HG03064 (cell line): ENCODE data around the gene PIP.
"Not testable (repeated sequence)": the region's sequence is repeated elsewhere in the genome, so short reads cannot be mapped to it uniquely, and the experiment has no call there.

ENCODE experiments used
- ATAC-seq: cut with Tn5 transposase; IDR thresholded peaks from one replicate; pipeline ENCODE4 v1.9.1; 2021; ENCODE audit warnings: low read depth; ENCODE audit not compliant: unreplicated experiment

The PIP gene, protein sequence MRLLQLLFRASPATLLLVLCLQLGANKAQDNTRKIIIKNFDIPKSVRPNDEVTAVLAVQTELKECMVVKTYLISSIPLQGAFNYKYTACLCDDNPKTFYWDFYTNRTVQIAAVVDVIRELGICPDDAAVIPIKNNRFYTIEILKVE

DNA sequence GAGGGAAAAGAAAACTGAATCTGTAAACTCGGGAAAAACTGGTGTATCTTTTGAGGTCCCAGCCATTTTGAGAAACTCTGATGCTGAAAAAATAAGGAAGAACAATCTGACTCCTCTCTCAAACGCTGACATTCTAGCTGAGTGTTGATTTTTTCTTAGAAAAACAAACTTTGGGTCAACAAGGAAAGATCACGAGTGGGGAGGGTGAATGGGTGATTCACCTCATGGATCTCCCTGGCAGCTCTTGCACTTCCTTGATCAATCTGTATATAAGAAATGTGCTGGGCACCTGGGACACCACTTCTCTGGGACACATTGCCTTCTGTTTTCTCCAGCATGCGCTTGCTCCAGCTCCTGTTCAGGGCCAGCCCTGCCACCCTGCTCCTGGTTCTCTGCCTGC, at the start of gene PIP:
TSS of gene PIP (plus strand) at position 297 of the 400 bp plus-strand sequence. CDS start at position 337, 40 bp downstream.
- no peak for ATAC-seq

DNA sequence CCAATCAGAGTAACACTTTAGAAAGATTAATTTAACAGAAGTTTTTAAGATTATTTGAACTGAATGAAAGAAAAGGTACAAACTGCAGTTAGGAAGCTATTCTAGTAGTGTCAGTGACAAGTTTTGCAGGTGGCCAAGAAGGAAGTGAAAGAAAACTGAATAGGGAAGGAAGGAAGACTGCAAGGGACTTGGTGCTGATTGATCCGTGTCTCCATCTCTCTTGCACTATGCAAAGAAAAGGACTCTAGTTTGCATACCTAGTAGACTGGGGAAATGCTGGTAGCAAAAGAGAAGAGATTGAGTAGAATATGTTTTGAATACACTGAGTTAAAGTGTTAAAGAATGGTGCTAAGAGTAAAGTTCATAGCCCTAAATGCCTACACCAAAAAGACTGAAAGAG, 46.8 kb upstream of the PIP start:
- no peak for ATAC-seq

GRCh38 chr7:143085610-143086009, 46.3 kb upstream of the PIP start:
- ATAC-seq = not testable (repeated sequence)

- ATAC-seq = not testable (repeated sequence)
These were observed 43.2 kb upstream of the PIP start for GRCh38 chr7:143088549-143089231.

DNA sequence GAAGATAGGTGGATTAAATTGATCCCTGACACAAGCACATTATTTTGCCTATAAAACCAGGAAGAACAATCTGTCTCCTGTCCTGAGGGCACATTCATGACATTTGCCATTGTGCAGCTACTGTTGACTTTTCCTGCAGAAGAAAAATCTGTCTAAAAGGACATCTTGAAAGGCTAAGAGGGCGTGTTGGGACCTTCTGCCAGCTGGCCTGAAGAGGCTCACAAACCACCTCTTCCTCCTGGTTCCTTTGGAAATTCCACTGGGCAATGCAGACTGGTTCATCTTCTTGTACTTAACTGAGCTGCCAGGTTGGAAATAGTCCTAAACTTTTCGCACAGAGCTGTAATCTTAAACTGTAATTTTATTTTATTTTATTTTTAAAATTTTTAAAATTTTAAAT, 35.7 kb upstream of the PIP start:
- no peak for ATAC-seq

GRCh38 chr7:143099579-143099978, 32.3 kb upstream of the PIP start:
- ATAC-seq = not testable (repeated sequence)

- no peak for ATAC-seq
These were observed 27.1 kb upstream of the PIP start for GRCh38 chr7:143104759-143105158.

GRCh38 chr7:143108019-143108418, 23.9 kb upstream of the PIP start:
- not testable (repeated sequence) for ATAC-seq

DNA sequence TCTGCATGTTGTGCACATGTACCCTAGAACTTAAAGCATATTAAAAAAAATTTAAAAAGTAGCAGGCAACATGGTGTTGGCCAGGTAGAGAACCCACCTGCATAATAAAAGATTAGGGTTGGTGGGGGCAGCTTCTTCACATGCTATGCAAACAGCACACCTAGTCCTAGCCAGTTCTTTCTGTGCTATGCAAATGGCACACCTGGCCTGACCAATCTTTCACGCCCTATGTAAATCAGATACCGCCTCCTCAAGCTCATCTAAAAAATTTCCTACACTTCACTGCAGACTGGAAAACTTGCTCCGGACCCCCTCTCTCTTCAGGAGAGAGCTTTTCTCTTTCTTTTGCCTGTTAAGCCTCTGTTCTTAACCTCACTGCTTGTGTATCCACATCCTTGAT, 14.5 kb upstream of the PIP start:
- ATAC-seq = no peak

GRCh38 chr7:143120691-143121405, 11.0 kb upstream of the PIP start:
- no peak for ATAC-seq

DNA sequence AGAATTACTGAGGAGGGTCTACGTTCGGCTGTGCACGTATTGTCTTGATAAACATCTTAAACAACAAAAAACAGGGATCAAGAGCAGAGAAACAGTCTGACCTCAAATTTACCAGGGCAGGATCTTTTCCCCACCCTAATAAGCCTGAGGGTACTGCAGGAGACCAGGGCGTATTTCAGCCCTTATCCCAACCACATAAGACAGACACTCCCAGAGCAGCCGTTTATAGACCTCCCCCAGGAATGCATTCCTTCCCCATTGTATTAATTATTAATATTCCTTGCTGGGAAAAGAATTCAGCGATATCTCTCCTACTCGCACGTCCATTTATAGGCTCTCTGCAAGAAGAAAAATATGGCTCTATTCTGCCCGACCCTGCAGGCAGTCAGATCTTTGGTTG, 8.6 kb upstream of the PIP start:
- not testable (repeated sequence) for ATAC-seq

- no peak for ATAC-seq
These were observed 5.7 kb upstream of the PIP start for GRCh38 chr7:143126146-143126545.

- no peak for ATAC-seq
These were observed 2.8 kb upstream of the PIP start for GRCh38 chr7:143129051-143129450.

- no peak for ATAC-seq
These were observed 2.4 kb upstream of the PIP start for GRCh38 chr7:143129477-143129876.

DNA sequence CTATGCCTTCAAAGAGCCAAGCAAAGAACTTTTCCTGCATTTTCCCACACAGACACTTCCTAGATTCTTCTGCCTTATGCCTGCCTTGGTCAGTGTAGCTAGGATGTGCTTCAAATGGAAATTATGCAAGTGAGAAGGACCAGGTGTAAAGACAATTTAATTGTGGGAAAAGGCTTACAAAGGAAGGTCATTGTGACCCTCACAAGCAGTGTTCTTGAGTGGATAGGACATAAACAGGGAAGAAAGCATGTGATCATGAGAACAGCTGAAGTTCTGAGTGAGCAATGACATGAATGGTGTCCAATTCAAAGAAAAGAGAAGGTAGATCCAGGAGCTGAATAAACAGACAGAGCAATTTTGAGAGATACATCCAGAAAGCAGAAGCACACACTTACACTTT, 1.3 kb upstream of the PIP start:
- ATAC-seq = no peak

DNA sequence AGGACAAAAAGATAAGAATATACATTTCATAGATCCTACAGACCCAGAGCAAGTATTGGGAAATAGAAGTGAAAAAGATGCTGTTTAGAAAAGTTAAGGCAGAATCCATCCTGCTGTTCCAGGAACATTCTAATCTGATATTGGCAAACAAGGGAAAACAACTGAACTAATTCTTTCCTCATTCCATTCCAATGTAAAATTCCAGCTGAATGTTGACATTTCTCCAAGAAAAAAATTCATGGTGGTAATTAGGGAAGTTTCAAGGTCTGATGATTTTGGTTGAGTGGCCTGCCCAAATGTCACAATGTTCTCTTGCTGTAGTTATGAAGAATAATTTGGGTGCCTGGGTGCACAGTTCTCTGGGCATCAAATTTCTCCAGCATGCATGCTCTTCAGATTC, 15.2 kb downstream of the PIP start:
- ATAC-seq = no peak

DNA sequence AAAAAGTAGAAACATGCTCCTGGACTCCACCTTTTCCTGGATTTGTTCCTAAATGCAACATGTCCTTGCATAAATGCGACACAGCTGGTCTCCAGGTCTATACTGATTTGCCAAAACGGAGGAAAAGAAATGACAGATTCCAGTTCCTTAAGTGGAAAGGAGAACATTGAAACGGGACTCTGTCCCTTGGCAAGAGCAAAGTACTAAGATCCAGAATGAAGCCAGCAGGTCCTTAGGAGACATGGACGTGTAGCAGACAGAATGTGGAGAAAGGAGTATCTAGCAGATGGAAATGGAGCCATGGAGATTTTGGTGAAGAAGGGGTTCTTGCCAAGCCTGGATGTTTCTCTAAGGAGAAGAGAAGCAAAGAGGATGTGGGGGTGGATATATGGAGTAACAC, 16.2 kb downstream of the PIP start:
- no peak for ATAC-seq

GRCh38 chr7:143148651-143149050, 16.8 kb downstream of the PIP start:
- ATAC-seq = no peak

DNA sequence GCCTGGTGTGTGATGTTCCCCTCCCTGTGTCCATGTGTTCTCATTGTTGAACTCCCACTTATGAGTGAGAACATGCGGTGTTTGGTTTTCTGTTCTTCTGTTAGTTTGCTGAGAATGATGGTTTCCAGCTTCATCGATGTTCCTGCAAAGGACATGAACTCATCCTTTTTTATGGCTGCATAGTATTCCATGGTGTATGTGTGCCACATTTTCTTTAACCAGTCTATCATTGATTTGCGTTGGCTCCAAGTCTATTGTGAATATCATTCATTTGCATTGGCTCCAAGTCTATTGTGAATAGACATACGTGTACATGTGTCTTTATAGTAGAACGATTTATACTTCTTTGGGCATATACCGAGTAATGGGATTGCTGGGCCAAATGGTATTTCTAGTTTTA, 18.8 kb downstream of the PIP start:
- not testable (repeated sequence) for ATAC-seq

GRCh38 chr7:143158617-143159016, 26.7 kb downstream of the PIP start:
- not testable (repeated sequence) for ATAC-seq

DNA sequence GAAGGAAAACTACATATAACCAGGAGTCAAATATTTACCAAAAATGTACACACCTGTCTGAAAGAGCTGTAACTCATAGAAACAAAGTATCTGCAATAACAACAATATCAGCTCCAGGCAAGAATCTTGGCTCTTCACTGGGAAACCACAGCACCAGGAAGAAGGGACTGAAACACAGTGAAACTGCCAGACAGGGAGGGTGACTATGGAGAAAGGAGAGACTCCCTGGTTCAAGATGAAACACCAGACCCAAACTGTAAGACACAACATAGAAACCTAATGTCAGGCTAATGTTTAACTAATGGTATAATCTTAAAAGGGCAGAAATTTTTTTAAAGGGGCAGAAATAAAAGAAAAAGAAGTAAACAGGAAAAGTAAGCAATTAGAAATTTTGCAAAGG, 39.8 kb downstream of the PIP start:
- no peak for ATAC-seq

- ATAC-seq = no peak
These were observed 40.5 kb downstream of the PIP start for GRCh38 chr7:143172354-143172753.
